GM21717 (cell line): Measurements from ENCODE around the gene FGR.

ENCODE experiments used
- ATAC-seq: cut with Tn5 transposase; IDR thresholded peaks from one replicate; pipeline ENCODE4 v1.9.1; 2021; ENCODE audit warnings: mild to moderate bottlenecking, moderate library complexity; ENCODE audit not compliant: unreplicated experiment

The FGR gene

GRCh38 chr1:27601771-27602461 lies 33.1 kb downstream of the FGR start:
- no peak for ATAC-seq

- ATAC-seq = no peak
Measured at GRCh38 chr1:27601321-27601770, 33.6 kb downstream of the FGR start.

GRCh38 chr1:27600498-27601175 lies 34.3 kb downstream of the FGR start:
- no peak for ATAC-seq

GRCh38 chr1:27599605-27600497 lies 35.1 kb downstream of the FGR start:
- no peak for ATAC-seq

GRCh38 chr1:27598902-27599528 lies 36.0 kb downstream of the FGR start:
- no peak for ATAC-seq

- no peak for ATAC-seq
Measured at GRCh38 chr1:27598295-27598687, 36.7 kb downstream of the FGR start.

- ATAC-seq = no peak
Measured at GRCh38 chr1:27597516-27598294, 37.3 kb downstream of the FGR start.

GRCh38 chr1:27596986-27597385 lies 38.0 kb downstream of the FGR start:
- no peak for ATAC-seq

GRCh38 chr1:27596261-27596660 lies 38.7 kb downstream of the FGR start:
- ATAC-seq = no peak

- no peak for ATAC-seq
Measured at GRCh38 chr1:27595597-27595996, 39.4 kb downstream of the FGR start.

GRCh38 chr1:27594564-27595510 lies 40.1 kb downstream of the FGR start:
- no peak for ATAC-seq

- no peak for ATAC-seq
Measured at GRCh38 chr1:27593678-27594563, 41.1 kb downstream of the FGR start.

- ATAC-seq = no peak
Measured at GRCh38 chr1:27592931-27593677, 41.9 kb downstream of the FGR start.

- no peak for ATAC-seq
Measured at GRCh38 chr1:27592232-27592930, 42.6 kb downstream of the FGR start.

GRCh38 chr1:27591622-27592021 lies 43.4 kb downstream of the FGR start:
- no peak for ATAC-seq

GRCh38 chr1:27590917-27591508 lies 44.0 kb downstream of the FGR start:
- no peak for ATAC-seq
